ENCODE results near the gene SCN9A.

The SCN9A gene

GRCh38 chr2:166230024-166230723 is 145.6 kb downstream of the SCN9A start:
- Histone ChIP-seq H3K27ac (ENCODE audit: low read depth, low read length, poor library complexity, severe bottlenecking) (no peak overlapping the region), H3K9ac (ENCODE audit: low read length) (no peak overlapping the region), H3K4me2 (ENCODE audit: low read length) (no peak overlapping the region), H3K4me3 (ENCODE audit: low read depth, low read length, poor library complexity, severe bottlenecking) (no peak overlapping the region), H2AFZ (ENCODE audit: low read length) (no peak overlapping the region), H4K20me1 (ENCODE audit: insufficient read depth, low read length) (no peaks in the 10 kb centered on the region), H3K9me2 (ENCODE audit: low read depth, low read length) (no peaks in the 10 kb centered on the region), H3F3A (ENCODE audit: insufficient read depth, low read length) (no peaks in the 10 kb centered on the region), H3K79me2 (ENCODE audit: insufficient read depth, low read length) (no peaks in the 10 kb centered on the region), H3K27me3 (ENCODE audit: insufficient read depth, low read length) (no peaks in the 10 kb centered on the region), H3K36me3 (ENCODE audit: insufficient read depth, low read length) (no peaks in the 10 kb centered on the region), H3K4me1 (ENCODE audit: insufficient read depth, low read length, severe bottlenecking) (no peaks in the 10 kb centered on the region), H3K9me3 (ENCODE audit: low read length) (no peaks in the 10 kb centered on the region)
- TF ChIP-seq EZH2 (IDR thresholded peaks at IDR 0.05; ENCODE audit: borderline replicate concordance, low read length) (no peak), CTCF (IDR thresholded peaks at IDR 0.05; ENCODE audit: low read length) (no peak)

- Histone ChIP-seq H3K4me3 (ENCODE audit: low read depth, low read length, poor library complexity, severe bottlenecking) (no peak overlapping the region), H3K27ac (ENCODE audit: low read depth, low read length, poor library complexity, severe bottlenecking) (no peak overlapping the region), H3K9ac (ENCODE audit: low read length) (no peak overlapping the region), H3F3A (ENCODE audit: insufficient read depth, low read length) (no peaks in the 10 kb centered on the region), H2AFZ (ENCODE audit: low read length) (no peak overlapping the region), H3K9me2 (ENCODE audit: low read depth, low read length) (no peaks in the 10 kb centered on the region), H3K4me1 (ENCODE audit: insufficient read depth, low read length, severe bottlenecking) (no peaks in the 10 kb centered on the region), H3K4me2 (ENCODE audit: low read length) (no peak overlapping the region), H3K9me3 (ENCODE audit: low read length) (no peaks in the 10 kb centered on the region), H4K20me1 (ENCODE audit: insufficient read depth, low read length) (no peaks in the 10 kb centered on the region), H3K27me3 (ENCODE audit: insufficient read depth, low read length) (no peaks in the 10 kb centered on the region), H3K79me2 (ENCODE audit: insufficient read depth, low read length) (no peaks in the 10 kb centered on the region), H3K36me3 (ENCODE audit: insufficient read depth, low read length) (no peaks in the 10 kb centered on the region)
- TF ChIP-seq CTCF (IDR thresholded peaks at IDR 0.05; ENCODE audit: low read length), result no peak
- no peak for TF ChIP-seq EZH2 (IDR thresholded peaks at IDR 0.05; ENCODE audit: borderline replicate concordance, low read length)
These were observed 146.1 kb downstream of the SCN9A start for GRCh38 chr2:166229678-166230023.

- Histone ChIP-seq H3K9me3 (ENCODE audit: low read length) (no peaks in the 10 kb centered on the region), H3K27ac (ENCODE audit: low read depth, low read length, poor library complexity, severe bottlenecking) (no peak overlapping the region), H3K9me2 (ENCODE audit: low read depth, low read length) (no peaks in the 10 kb centered on the region), H3K79me2 (ENCODE audit: insufficient read depth, low read length) (no peaks in the 10 kb centered on the region), H2AFZ (ENCODE audit: low read length) (no peak overlapping the region), H3K4me1 (ENCODE audit: insufficient read depth, low read length, severe bottlenecking) (no peaks in the 10 kb centered on the region), H4K20me1 (ENCODE audit: insufficient read depth, low read length) (no peaks in the 10 kb centered on the region), H3F3A (ENCODE audit: insufficient read depth, low read length) (no peaks in the 10 kb centered on the region), H3K9ac (ENCODE audit: low read length) (no peak overlapping the region), H3K36me3 (ENCODE audit: insufficient read depth, low read length) (no peaks in the 10 kb centered on the region), H3K27me3 (ENCODE audit: insufficient read depth, low read length) (no peaks in the 10 kb centered on the region), H3K4me2 (ENCODE audit: low read length) (no peak overlapping the region), H3K4me3 (ENCODE audit: low read depth, low read length, poor library complexity, severe bottlenecking) (no peak overlapping the region)
- TF ChIP-seq EZH2 (IDR thresholded peaks at IDR 0.05; ENCODE audit: borderline replicate concordance, low read length) (no peak), CTCF (IDR thresholded peaks at IDR 0.05; ENCODE audit: low read length) (no peak)
These were observed 151.5 kb downstream of the SCN9A start for GRCh38 chr2:166224197-166224596.
